ENCODE data around the gene CFAP43.

GRCh38 chr10:104139221-104139620, 92.9 kb downstream of the CFAP43 start:
- TF ChIP-seq, protein P1, sequence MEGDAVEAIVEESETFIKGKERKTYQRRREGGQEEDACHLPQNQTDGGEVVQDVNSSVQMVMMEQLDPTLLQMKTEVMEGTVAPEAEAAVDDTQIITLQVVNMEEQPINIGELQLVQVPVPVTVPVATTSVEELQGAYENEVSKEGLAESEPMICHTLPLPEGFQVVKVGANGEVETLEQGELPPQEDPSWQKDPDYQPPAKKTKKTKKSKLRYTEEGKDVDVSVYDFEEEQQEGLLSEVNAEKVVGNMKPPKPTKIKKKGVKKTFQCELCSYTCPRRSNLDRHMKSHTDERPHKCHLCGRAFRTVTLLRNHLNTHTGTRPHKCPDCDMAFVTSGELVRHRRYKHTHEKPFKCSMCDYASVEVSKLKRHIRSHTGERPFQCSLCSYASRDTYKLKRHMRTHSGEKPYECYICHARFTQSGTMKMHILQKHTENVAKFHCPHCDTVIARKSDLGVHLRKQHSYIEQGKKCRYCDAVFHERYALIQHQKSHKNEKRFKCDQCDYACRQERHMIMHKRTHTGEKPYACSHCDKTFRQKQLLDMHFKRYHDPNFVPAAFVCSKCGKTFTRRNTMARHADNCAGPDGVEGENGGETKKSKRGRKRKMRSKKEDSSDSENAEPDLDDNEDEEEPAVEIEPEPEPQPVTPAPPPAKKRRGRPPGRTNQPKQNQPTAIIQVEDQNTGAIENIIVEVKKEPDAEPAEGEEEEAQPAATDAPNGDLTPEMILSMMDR (IDR thresholded peaks at IDR 0.05; ENCODE audit: poor library complexity), result peak; percentile 25
- TF ChIP-seq EZH2 (IDR thresholded peaks at IDR 0.05; ENCODE audit: borderline replicate concordance), result no peak

Measured in hepatocyte (in vitro differentiated cells).